Loucy (cell line): Measurements from ENCODE around the gene CRISP3.

Experiments used
- H2AFZ ChIP-seq: fragments of 200-600 bp; sonication (generic); 2 replicates; pipeline ENCODE4 v1.6.0; 2016; ENCODE audit warnings: antibody characterized with exemption, mild to moderate bottlenecking, low read length, moderate library complexity
- H3F3A ChIP-seq: fragments of 200-600 bp; 2 replicates; pipeline ENCODE4 v1.6.0; 2016; ENCODE audit warnings: antibody characterized with exemption, low read depth, mild to moderate bottlenecking
- H3K27me3 ChIP-seq: fragments of 200-600 bp; sonication (generic); 2 replicates; pipeline ENCODE4 v1.6.1; 2014; ENCODE audit warnings: low read length, mild to moderate bottlenecking; ENCODE audit not compliant: insufficient read depth, poor library complexity, severe bottlenecking
- H3K36me3 ChIP-seq: fragments of 200-600 bp; sonication (generic); 2 replicates; pipeline ENCODE4 v1.6.1; 2016; ENCODE audit warnings: low read length; ENCODE audit not compliant: insufficient read depth
- H3K4me1 ChIP-seq: fragments of 200-600 bp; sonication (generic); 2 replicates; pipeline ENCODE4 v1.5.1; 2014; ENCODE audit warnings: low read length, mild to moderate bottlenecking; ENCODE audit not compliant: insufficient read depth, poor library complexity, severe bottlenecking
- H3K4me2 ChIP-seq: fragments of 200-600 bp; sonication (generic); 2 replicates; pipeline ENCODE4 v1.6.0; 2014; ENCODE audit warnings: antibody characterized with exemption, low read length, low read depth, mild to moderate bottlenecking; ENCODE audit not compliant: poor library complexity, severe bottlenecking
- H3K4me3 ChIP-seq: fragments of 200-600 bp; sonication (generic); 2 replicates; pipeline ENCODE4 v1.5.1; 2014; ENCODE audit warnings: low read length, mild to moderate bottlenecking, mixed read lengths; ENCODE audit not compliant: poor library complexity, severe bottlenecking
- H3K79me2 ChIP-seq: fragments of 200-600 bp; sonication (generic); 2 replicates; pipeline ENCODE4 v1.6.1; 2014; ENCODE audit warnings: low read length; ENCODE audit not compliant: insufficient read depth
- H3K9ac ChIP-seq: fragments of 200-600 bp; sonication (generic); 2 replicates; pipeline ENCODE4 v1.6.0; 2014; ENCODE audit warnings: mild to moderate bottlenecking, low read depth, low read length, moderate library complexity; ENCODE audit not compliant: poor library complexity, severe bottlenecking
- H3K9me2 ChIP-seq: fragments of 200-600 bp; sonication (generic); replicated peaks from 2 replicates; pipeline ENCODE4 v1.6.1; 2016; ENCODE audit warnings: low read depth, low read length, mixed read lengths
- H3K9me3 ChIP-seq: fragments of 200-600 bp; sonication (generic); 2 replicates; pipeline ENCODE4 v1.6.1; 2014; ENCODE audit warnings: mild to moderate bottlenecking, antibody characterized with exemption, low read length, low read depth; ENCODE audit not compliant: insufficient read depth
- H4K20me1 ChIP-seq: fragments of 200-600 bp; sonication (generic); 2 replicates; pipeline ENCODE4 v1.6.0; 2014; ENCODE audit warnings: antibody characterized with exemption, low read length, mild to moderate bottlenecking; ENCODE audit not compliant: insufficient read depth, poor library complexity, severe bottlenecking
- CTCF ChIP-seq: fragments of 200-600 bp; sonication (generic); conservative IDR thresholded peaks from 2 replicates; pipeline ENCODE4 v1.5.1; 2014; ENCODE audit warnings: mild to moderate bottlenecking, antibody characterized with exemption, low read length
- EZH2phosphoT487 ChIP-seq: fragments of 200-600 bp; IDR thresholded peaks from 2 replicates; pipeline ENCODE4 v1.6.1; 2018; ENCODE audit warnings: antibody characterized with exemption, mild to moderate bottlenecking, moderate library complexity, borderline replicate concordance

Gene CRISP3

GRCh38 chr6:49775043-49775442 is 30.9 kb upstream of the CRISP3 start:
- Histone ChIP-seq H3K9me2 (no peaks in the 10 kb centered on the region), H3K27me3 (no peaks in the 10 kb centered on the region), H3K4me3 (no peak overlapping the region), H3K4me1 (no peaks in the 10 kb centered on the region), H3K4me2 (no peak overlapping the region), H3F3A (no peaks in the 10 kb centered on the region), H3K9ac (no peak overlapping the region), H3K9me3 (no peaks in the 10 kb centered on the region), H2AFZ (no peak overlapping the region), H3K36me3 (no peaks in the 10 kb centered on the region), H3K79me2 (no peaks in the 10 kb centered on the region), H4K20me1 (no peaks in the 10 kb centered on the region)
- no peak for TF ChIP-seq EZH2phosphoT487
- no peak for TF ChIP-seq CTCF

GRCh38 chr6:49772285-49772684 is 28.1 kb upstream of the CRISP3 start:
- TF ChIP-seq EZH2phosphoT487: no peak
- TF ChIP-seq CTCF: no peak
- Histone ChIP-seq H3K4me3 (no peak overlapping the region), H3F3A (no peaks in the 10 kb centered on the region), H3K36me3 (no peaks in the 10 kb centered on the region), H3K9me3 (no peaks in the 10 kb centered on the region), H3K4me2 (no peak overlapping the region), H3K79me2 (no peaks in the 10 kb centered on the region), H2AFZ (no peak overlapping the region), H3K4me1 (no peaks in the 10 kb centered on the region), H3K9me2 (no peaks in the 10 kb centered on the region), H4K20me1 (no peaks in the 10 kb centered on the region), H3K9ac (no peak overlapping the region), H3K27me3 (no peaks in the 10 kb centered on the region)

- H4K20me1 ChIP-seq: no peaks in the 10 kb centered on the region
- TF ChIP-seq CTCF: no peak
- TF ChIP-seq EZH2phosphoT487: no peak
- H3K9me2 ChIP-seq: no peaks in the 10 kb centered on the region
- H3K36me3 ChIP-seq: no peaks in the 10 kb centered on the region
- no peak overlapping the region for H3K4me3 ChIP-seq
- no peak overlapping the region for H3K4me2 ChIP-seq
- H3K79me2 ChIP-seq: no peaks in the 10 kb centered on the region
- no peak overlapping the region for H2AFZ ChIP-seq
- no peaks in the 10 kb centered on the region for H3K27me3 ChIP-seq
- H3K9me3 ChIP-seq: no peaks in the 10 kb centered on the region
- H3F3A ChIP-seq: no peaks in the 10 kb centered on the region
- H3K9ac ChIP-seq: no peak overlapping the region
- H3K4me1 ChIP-seq: no peaks in the 10 kb centered on the region
Measured at GRCh38 chr6:49766762-49767161, 22.6 kb upstream of the CRISP3 start.
